ENCODE data around the gene CT45A9. TPM values are rescaled to one million over a fixed set of nuclear protein-coding genes. Genes with fewer than 3 reads are reported as not detected.
"Not testable (repeated sequence)": the region's sequence is repeated elsewhere in the genome, so short reads cannot be mapped to it uniquely, and the experiment has no call there.

Gene CT45A9, protein sequence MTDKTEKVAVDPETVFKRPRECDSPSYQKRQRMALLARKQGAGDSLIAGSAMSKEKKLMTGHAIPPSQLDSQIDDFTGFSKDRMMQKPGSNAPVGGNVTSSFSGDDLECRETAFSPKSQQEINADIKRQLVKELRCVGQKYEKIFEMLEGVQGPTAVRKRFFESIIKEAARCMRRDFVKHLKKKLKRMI
- not detected for total RNA-seq
- polyA plus RNA-seq: not detected
- long read RNA-seq, donor 1: 0 reads
- long read RNA-seq, donor 2: 0 reads
- long read RNA-seq, donor 3: 0 reads
- long read RNA-seq, donor 4: 0 reads
- long read RNA-seq, donor 5: 0 reads
- long read RNA-seq, donor 6: 0 reads
- long read RNA-seq, donor 7: 0 reads
- long read RNA-seq, donor 8: 0 reads
- long read RNA-seq, donor 9: 0 reads
- long read RNA-seq, donor 10: 0 reads

DNA sequence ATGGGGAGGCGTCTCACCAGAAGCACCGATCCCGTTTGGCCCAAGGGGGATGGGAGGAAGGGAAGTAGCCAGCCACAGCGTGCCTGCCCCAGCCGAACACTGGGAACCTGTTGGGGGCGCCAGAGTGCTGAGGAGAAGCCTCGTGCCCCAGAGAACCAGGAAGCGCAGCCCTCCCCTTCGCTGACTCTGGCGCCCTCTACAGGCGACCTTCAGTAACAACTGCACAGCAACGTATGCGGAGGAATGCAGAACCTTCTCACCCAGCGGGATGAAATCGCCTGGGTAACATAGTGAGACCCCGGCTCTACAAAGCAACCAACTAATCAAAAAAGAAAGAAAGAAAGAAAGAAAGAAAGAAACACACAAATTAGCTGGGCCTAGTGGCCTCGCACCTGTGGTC is at the start of gene CT45A9:
Gene CT45A9 (minus strand): TSS at position 101 of the 400 bp plus-strand sequence. CDS start 3,751 bp downstream, outside the sequence.
- H3K4me1 ChIP-seq; H3K4me3 ChIP-seq; H3K27me3 ChIP-seq; intact Hi-C loops (cut with DNase I; ENCODE audit: low total_unique reads); H3K36me3 ChIP-seq; H3K27ac ChIP-seq; DNase-seq; H3K9me3 ChIP-seq: not testable (repeated sequence)
- no CpG with 5 or more reads among the region's 17 CpGs for WGBS, 5 donors

DNA sequence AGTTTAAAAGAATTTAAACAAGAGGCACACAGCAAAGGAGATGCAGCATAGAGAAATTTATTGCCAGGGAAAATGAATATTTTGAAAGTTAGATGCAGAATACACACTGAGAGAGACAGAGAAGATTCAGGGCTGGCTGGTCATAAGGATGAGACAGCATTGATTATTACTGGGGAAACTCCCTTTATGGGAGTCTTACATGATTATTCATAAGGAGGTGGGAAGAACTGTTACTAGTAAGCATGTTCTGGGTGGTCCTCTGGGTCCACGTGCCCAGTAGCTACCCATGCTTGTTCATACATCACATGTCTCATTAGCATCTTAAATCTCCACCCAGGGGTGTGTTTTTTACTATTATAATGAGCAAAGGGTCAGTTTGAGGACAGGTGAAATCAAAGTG is 48.9 kb upstream of the CT45A9 start:
- H3K27ac ChIP-seq; H3K4me3 ChIP-seq; H3K27me3 ChIP-seq; DNase-seq; intact Hi-C loops (cut with DNase I; ENCODE audit: low total_unique reads); H3K9me3 ChIP-seq; H3K4me1 ChIP-seq; H3K36me3 ChIP-seq: not testable (repeated sequence)
- 15 to 47% (median 31%) methylated on average over 1 of the region's 1 CpG for WGBS, 5 donors

DNA sequence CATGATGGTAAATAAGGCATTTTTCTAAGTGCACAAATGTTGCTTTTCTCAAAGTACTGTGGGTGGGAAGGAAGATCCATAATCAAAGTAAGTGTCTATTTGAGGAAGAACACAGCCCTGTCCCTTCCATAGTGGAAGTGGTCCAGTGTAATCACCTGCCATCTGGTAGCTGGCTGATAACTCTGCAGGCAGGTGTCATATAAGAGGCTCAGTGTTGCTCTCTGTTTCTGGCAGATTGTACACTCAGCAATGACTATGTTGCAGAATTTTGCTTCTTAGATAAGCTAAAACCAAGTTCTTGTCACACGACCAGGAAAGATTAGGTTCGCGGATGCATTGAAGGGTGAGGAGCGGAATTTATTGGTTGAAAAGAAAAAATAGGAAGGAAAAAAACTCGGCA is 42.8 kb upstream of the CT45A9 start:
- intact Hi-C loops (cut with DNase I; ENCODE audit: low total_unique reads): no loop called here
- Histone ChIP-seq H3K27ac (no peak overlapping the region), H3K27me3 (peaks cover 0 to 4% (median 0%) of the 10 kb centered on the region in 3 donors), H3K4me1 (no peaks in the 10 kb centered on the region), H3K4me3 (no peak overlapping the region), H3K9me3 (no peaks in the 10 kb centered on the region), H3K36me3 (no peaks in the 10 kb centered on the region)
- no peak for DNase-seq
- TF ChIP-seq POLR2AphosphoS5 (IDR thresholded peaks at IDR 0.05) (no peak), POLR2A (IDR thresholded peaks at IDR 0.05) (no peak), EP300 (IDR thresholded peaks at IDR 0.05) (no peak)
- TF ChIP-seq, protein P1, sequence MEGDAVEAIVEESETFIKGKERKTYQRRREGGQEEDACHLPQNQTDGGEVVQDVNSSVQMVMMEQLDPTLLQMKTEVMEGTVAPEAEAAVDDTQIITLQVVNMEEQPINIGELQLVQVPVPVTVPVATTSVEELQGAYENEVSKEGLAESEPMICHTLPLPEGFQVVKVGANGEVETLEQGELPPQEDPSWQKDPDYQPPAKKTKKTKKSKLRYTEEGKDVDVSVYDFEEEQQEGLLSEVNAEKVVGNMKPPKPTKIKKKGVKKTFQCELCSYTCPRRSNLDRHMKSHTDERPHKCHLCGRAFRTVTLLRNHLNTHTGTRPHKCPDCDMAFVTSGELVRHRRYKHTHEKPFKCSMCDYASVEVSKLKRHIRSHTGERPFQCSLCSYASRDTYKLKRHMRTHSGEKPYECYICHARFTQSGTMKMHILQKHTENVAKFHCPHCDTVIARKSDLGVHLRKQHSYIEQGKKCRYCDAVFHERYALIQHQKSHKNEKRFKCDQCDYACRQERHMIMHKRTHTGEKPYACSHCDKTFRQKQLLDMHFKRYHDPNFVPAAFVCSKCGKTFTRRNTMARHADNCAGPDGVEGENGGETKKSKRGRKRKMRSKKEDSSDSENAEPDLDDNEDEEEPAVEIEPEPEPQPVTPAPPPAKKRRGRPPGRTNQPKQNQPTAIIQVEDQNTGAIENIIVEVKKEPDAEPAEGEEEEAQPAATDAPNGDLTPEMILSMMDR (IDR thresholded peaks at IDR 0.05): no peak
- 78 to 92% (median 83%) methylated on average over 3 to 5 of the region's 5 CpGs for WGBS, 5 donors

DNA sequence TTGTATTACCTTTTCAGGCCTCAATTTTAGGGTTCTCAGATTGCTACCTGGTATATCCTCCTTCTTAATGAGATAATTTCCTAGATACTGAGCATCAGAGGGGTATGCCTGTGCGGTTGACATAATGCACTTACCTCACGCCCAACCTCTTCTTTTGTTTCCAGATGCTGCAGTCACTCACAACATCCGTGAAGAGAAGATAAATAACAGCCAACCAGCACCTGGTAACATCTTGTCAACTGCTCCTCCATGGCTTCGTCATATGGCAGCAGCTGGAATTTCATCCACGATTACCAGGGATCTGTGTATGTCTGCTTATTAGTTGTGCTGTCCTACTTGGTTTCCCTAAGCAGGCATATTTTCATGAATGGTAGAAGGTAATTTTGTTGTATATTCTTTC is 38.6 kb upstream of the CT45A9 start:
- WGBS, 5 donors: 64 to 87% (median 70%) methylated on average over 5 of the region's 5 CpGs
- TF ChIP-seq, protein P1 (IDR thresholded peaks at IDR 0.05): no peak
- no peak for TF ChIP-seq POLR2AphosphoS5 (IDR thresholded peaks at IDR 0.05)
- TF ChIP-seq POLR2A (IDR thresholded peaks at IDR 0.05): no peak
- no peak for TF ChIP-seq EP300 (IDR thresholded peaks at IDR 0.05)
- Histone ChIP-seq H3K36me3 (no peaks in the 10 kb centered on the region), H3K4me1 (no peaks in the 10 kb centered on the region), H3K4me3 (no peak overlapping the region), H3K27ac (no peak overlapping the region), H3K9me3 (no peaks in the 10 kb centered on the region), H3K27me3 (no peaks in the 10 kb centered on the region)
- no peak for DNase-seq
- intact Hi-C loops (cut with DNase I; ENCODE audit: low total_unique reads): no loop called here

DNA sequence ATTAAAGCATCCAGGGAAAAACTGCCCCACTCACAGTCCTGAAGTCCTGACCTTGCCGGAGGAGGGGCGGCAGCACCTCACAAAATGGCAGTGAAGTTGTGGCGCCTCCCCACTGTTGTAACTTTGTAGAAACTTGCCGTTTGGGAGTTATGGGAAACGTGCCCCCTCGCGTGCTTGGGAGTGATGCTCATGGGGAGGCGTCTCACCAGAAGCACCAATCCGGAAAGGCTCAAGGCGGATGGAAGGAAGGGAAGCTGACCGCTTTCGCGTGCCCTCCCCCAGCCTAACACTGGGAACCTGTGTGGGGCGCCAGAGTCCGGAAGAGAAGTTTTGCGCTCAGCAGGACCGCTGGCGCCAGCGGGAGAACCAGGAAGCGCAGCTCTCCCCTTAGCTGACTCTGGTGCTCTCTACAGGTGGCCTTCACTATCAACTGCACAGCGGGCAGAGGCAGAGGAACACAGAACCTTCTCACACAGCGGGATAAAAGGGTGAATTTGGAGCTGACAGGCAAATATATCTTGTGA is 21.7 kb upstream of the CT45A9 start, which contains the start of the genes CT45A10 and SAGE1:
Gene CT45A10 (minus strand): TSS at position 151 of the 524 bp plus-strand sequence. CDS start 8,100 bp downstream, outside the sequence.
Gene SAGE1 (plus strand): TSS at position 423 of the 524 bp plus-strand sequence. CDS start 2,527 bp downstream, outside the sequence.
- no peaks in the 10 kb centered on the region for H3K4me1 ChIP-seq
- no peak within 1 kb of the TSS for H3K27ac ChIP-seq
- TF ChIP-seq POLR2AphosphoS5 (IDR thresholded peaks at IDR 0.05) (no peak), POLR2A (IDR thresholded peaks at IDR 0.05) (no peak), EP300 (IDR thresholded peaks at IDR 0.05) (no peak)
- TF ChIP-seq, protein P1 (IDR thresholded peaks at IDR 0.05): no peak
- H3K27me3 ChIP-seq: no peaks in the 10 kb centered on the region
- H3K4me3 ChIP-seq: no peak within 1 kb of the TSS
- intact Hi-C loops (cut with DNase I; ENCODE audit: low total_unique reads): no loop called here
- H3K36me3 ChIP-seq: no peaks in the 10 kb centered on the region
- WGBS, 5 donors: 80 to 94% (median 89%) methylated on average over 17 to 22 of the region's 22 CpGs
- DNase-seq: no peak
- peaks cover 0 to 26% (median 7%) of the 10 kb centered on the region in 4 donors for H3K9me3 ChIP-seq
